ACC112 (cell line): ENCODE results near the gene WDR27.
"Not testable (repeated sequence)": the region's sequence is repeated elsewhere in the genome, so short reads cannot be mapped to it uniquely, and the experiment has no call there.

Experiments
- H2AFZ ChIP-seq: fragments of 200-600 bp; sonication (generic); one replicate; pipeline ENCODE4 v1.6.0; 2017; ENCODE audit warnings: antibody characterized with exemption, low read length; ENCODE audit not compliant: unreplicated experiment
- H3K27ac ChIP-seq: fragments of 200-600 bp; sonication (generic); 2 replicates; pipeline ENCODE4 v1.5.1; 2014; ENCODE audit warnings: low read depth, mild to moderate bottlenecking, antibody characterized with exemption, low read length, moderate library complexity
- H3K27me3 ChIP-seq: fragments of 200-600 bp; sonication (generic); 2 replicates; pipeline ENCODE4 v1.6.1; 2014; ENCODE audit warnings: mild to moderate bottlenecking, antibody characterized with exemption, low read length, moderate library complexity, mixed read lengths; ENCODE audit not compliant: insufficient read depth
- H3K36me3 ChIP-seq: fragments of 200-600 bp; sonication (generic); 2 replicates; pipeline ENCODE4 v1.6.1; 2016; ENCODE audit warnings: mild to moderate bottlenecking, antibody characterized with exemption, low read length, moderate library complexity, mixed read lengths; ENCODE audit not compliant: insufficient read depth
- H3K4me1 ChIP-seq: fragments of 200-600 bp; sonication (generic); one replicate; pipeline ENCODE4 v1.6.1; 2016; ENCODE audit warnings: low read length, mixed read lengths; ENCODE audit not compliant: insufficient read depth, unreplicated experiment, control insufficient read depth
- H3K4me3 ChIP-seq: fragments of 200-600 bp; sonication (generic); 2 replicates; pipeline ENCODE4 v1.5.1; 2014; ENCODE audit warnings: mild to moderate bottlenecking, low read depth, low read length
- H3K79me2 ChIP-seq: fragments of 200-600 bp; sonication (generic); one replicate; pipeline ENCODE4 v1.6.0; 2016; ENCODE audit warnings: low read length; ENCODE audit not compliant: control insufficient read depth, unreplicated experiment, insufficient read depth

The WDR27 gene

DNA sequence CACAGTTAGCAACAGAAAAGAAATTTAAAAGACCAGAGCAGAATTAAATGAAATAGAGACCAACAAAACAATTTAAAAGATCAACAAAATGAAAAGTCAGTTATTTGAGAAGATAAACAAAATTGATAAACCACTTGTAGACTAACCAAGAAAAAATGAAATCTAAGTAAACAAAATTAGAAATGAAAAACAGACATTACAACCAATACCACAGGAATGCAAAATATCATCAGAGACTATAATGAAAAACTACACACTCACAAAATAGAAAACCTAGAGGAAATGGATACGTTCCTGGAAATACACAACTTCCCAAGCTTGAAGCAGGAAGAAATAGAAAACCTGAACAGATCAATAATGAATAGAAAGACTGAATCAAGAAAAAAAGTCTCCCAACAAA lies 97.8 kb downstream of the WDR27 start:
- H3K4me1 ChIP-seq = no peaks in the 10 kb centered on the region

DNA sequence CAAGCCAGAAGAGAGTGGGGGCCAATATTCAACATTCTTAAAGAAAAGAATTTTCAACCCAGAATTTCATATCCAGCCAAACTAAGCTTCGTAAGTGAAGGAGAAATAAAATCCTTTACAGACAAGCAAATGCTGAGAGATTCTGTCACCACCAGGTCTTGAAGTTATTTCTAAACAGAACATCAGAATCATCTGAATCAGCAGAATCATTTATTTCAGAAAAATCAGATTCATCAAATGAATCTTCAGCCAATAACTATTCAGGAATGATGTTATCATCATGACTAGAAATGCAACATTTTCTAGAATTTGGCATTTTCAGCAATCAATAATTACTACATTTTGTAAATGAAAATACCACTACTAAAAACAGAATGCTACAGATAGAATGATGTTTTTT lies 100.7 kb downstream of the WDR27 start:
- H3K27me3 ChIP-seq, H2AFZ ChIP-seq, H3K4me1 ChIP-seq, H3K4me3 ChIP-seq, H3K79me2 ChIP-seq, H3K27ac ChIP-seq: not testable (repeated sequence)
- H3K36me3 ChIP-seq = peaks cover 12% of the 10 kb centered on the region

More for the DNA sequence above, 97.8 kb downstream of the WDR27 start:
- H3K4me3 ChIP-seq = no peak overlapping the region
- H3K27me3 ChIP-seq = no peaks in the 10 kb centered on the region
- no peaks in the 10 kb centered on the region for H3K79me2 ChIP-seq
- no peak overlapping the region for H3K27ac ChIP-seq
- H2AFZ ChIP-seq = no peak overlapping the region
- peaks cover 6% of the 10 kb centered on the region; the same call in 1 of the 2 replicates for H3K36me3 ChIP-seq

DNA sequence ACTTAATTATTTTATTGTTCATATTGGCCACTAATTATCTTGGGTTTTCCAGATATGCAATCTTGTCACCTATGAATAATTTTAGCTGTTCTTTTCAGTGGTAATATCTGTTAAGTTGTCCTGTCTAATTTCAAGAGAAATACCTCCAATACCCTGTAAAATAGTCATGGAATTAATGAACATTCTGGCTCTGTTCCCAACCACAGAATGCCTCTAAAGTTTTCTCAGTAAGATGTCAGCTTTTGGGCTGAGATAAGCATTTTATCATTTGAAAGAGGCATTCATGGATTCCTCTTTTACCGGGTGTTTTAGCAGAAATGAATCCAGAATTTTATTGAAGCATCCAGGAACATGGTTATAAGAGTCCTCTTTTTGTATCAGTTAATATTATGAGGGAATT lies 109.3 kb downstream of the WDR27 start:
- peaks cover 6% of the 10 kb centered on the region for H3K36me3 ChIP-seq
- H3K4me1 ChIP-seq = no peaks in the 10 kb centered on the region
- no peaks in the 10 kb centered on the region for H3K27me3 ChIP-seq
- H3K27ac ChIP-seq = no peak overlapping the region
- H3K79me2 ChIP-seq = no peaks in the 10 kb centered on the region
- no peak overlapping the region for H3K4me3 ChIP-seq
- no peak overlapping the region for H2AFZ ChIP-seq

DNA sequence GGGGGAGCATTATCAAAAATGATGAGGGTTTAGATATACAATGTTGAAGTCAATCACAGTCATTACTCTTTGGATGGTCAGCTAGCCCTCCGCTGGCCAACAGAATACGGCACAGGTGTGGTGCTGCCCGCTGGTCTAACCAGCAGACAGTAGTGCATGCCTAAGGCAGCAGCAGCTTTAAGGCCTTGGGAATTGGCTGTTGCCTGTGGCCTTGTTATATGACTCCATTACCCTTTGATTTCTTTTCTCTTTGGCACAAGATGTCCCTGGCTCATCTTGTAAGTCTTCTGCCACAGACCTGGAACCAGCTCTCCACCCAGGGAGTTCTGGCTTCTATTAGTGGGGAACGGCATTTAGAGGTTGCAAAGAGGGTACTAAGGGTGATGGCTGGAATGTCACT lies 110.2 kb downstream of the WDR27 start:
- H3K79me2 ChIP-seq = no peaks in the 10 kb centered on the region
- no peak overlapping the region for H3K27ac ChIP-seq
- H3K27me3 ChIP-seq = no peaks in the 10 kb centered on the region
- peaks cover 6% of the 10 kb centered on the region for H3K36me3 ChIP-seq
- no peak overlapping the region for H2AFZ ChIP-seq
- H3K4me1 ChIP-seq = no peaks in the 10 kb centered on the region
- H3K4me3 ChIP-seq = no peak overlapping the region

DNA sequence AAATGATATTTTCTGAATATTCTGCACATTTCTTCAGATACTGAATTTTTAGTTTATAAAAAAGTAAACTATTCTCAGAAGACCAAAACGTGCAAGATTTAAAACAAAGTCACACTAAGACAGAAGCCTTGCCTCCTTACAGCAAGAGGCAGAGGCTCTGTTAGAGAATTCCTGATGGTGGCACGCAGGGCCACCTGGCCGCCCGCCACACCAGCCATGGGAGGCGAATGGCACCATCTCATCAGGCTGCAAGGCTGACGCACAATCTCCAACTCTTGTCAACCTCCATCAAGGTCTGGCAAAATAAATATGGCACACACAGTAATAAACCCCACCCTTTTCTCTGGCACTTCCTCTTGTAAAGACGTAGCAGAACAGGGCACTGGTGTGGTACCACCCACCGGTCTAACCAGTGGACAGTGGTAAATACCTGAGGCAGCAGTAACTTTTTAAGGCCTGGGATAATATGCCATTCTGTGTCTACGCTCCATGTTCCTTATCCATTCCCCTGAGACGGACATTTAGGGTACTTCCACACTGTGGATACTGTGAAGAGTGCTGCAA lies 111.4 kb downstream of the WDR27 start:
- H3K4me1 ChIP-seq = no peaks in the 10 kb centered on the region
- H3K27ac ChIP-seq = no peak overlapping the region
- no peaks in the 10 kb centered on the region for H3K27me3 ChIP-seq
- no peaks in the 10 kb centered on the region for H3K36me3 ChIP-seq
- H3K4me3 ChIP-seq = no peak overlapping the region
- H3K79me2 ChIP-seq = no peaks in the 10 kb centered on the region
- H2AFZ ChIP-seq = no peak overlapping the region

DNA sequence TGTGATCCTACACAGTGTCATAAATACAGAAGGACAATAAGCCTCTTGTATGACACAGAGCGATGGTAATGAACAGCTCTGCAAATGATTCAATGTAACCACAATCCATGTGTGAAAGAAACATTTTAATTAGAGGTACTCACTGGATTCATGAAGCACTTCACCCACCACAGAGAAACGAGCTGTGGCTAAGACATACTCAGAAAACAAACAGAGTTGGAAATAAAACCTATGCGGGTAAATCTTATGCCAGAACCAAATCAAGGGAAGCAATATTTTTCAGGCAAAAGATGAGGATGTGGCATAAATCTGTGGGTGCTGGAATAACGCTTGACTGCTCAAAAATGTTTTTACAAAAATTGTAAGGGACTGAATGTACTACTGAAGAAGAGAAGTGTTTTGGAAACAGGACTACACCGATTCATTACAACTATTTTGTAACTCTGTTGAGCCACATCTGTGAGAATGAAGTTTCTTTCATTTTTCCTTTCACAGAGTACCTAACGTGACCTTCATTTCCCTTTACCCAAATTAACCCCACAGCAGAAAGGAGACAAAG lies 112.1 kb downstream of the WDR27 start:
- Histone ChIP-seq H3K79me2 (no peaks in the 10 kb centered on the region), H3K4me3 (no peak overlapping the region), H3K27me3 (no peaks in the 10 kb centered on the region), H2AFZ (no peak overlapping the region), H3K27ac (no peak overlapping the region), H3K36me3 (0 out of 2 replicates have a peak, but pooled peaks cover 2% of the 10 kb centered on the region), H3K4me1 (no peaks in the 10 kb centered on the region)

DNA sequence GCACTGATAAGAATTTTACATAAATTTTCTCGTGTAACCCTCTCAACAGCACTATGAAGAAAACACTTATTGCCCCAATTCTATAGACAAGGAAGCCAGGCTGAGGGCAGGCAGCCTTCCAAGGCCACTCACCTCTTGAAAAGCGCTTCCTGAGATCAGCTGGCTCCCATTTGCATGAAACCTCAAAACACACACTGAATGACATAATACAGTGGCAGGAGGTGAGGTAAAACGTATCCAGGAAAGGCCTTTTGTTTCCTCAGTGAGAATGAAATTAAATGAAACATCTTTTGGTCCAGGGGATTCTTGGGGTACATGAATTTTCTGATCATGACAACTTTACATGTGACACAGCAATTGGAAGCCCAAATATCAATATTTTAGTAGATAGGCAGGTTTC lies 112.5 kb downstream of the WDR27 start:
- no peak overlapping the region for H3K27ac ChIP-seq
- no peaks in the 10 kb centered on the region for H3K79me2 ChIP-seq
- no peak overlapping the region for H2AFZ ChIP-seq
- H3K27me3 ChIP-seq = no peaks in the 10 kb centered on the region
- H3K4me1 ChIP-seq = no peaks in the 10 kb centered on the region
- 0 out of 2 replicates have a peak, but pooled peaks cover 3% of the 10 kb centered on the region for H3K36me3 ChIP-seq
- H3K4me3 ChIP-seq = no peak overlapping the region

DNA sequence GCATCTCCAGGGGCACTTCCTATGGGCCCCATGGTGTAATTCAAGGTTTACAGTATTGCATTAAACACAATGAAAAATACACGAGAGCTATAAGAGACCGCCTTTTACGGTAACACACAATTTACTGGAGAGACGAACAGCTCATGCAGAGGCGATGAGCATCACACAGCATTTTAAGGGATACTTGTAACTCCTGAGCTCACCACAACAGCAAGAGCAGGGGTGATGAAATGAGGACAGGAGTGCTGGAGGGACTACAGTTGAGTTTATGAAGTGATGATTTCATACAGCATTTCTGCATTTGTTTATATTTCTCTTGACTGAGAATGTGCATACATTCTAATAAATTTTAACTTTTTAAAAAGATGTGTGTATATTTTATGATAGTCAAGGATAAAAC lies 113.9 kb downstream of the WDR27 start:
- no peaks in the 10 kb centered on the region for H3K4me1 ChIP-seq
- H3K27me3 ChIP-seq = no peaks in the 10 kb centered on the region
- H3K4me3 ChIP-seq = no peak overlapping the region
- no peak overlapping the region for H3K27ac ChIP-seq
- no peak overlapping the region for H2AFZ ChIP-seq
- H3K79me2 ChIP-seq = no peaks in the 10 kb centered on the region
- 0 out of 2 replicates have a peak, but pooled peaks cover 3% of the 10 kb centered on the region for H3K36me3 ChIP-seq

DNA sequence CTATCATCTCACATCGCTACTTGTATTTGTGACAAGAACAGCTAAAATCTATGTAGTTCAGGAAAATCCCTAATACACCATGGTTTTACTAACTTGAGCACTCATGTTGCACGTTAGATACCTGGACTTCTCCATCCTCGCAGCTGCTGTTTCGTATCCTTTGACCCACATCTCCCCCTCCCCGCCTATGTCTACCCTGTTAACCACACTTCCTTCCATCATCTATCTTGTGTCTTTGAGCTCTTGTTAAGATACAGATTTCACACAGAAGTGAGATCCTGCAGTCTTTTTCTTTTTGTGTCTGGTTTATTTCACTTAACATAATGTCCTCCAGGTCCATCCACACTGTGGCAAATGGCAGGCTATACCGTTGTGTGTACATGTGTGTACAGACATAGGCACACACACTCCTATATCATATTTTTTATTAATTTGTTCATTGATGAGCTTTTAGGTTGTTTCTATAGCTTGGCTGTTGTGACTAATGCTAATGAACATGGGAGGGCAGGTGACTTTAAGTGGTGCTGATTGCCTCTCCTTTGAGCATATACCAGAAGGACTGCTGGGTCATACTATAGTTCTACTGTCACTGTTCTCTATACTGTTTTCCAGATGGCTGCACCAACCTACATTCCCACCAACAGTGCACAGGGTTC lies 117.8 kb downstream of the WDR27 start:
- Histone ChIP-seq H3K4me3 (no peak overlapping the region), H2AFZ (no peak overlapping the region), H3K4me1 (no peaks in the 10 kb centered on the region), H3K27me3 (no peaks in the 10 kb centered on the region), H3K27ac (no peak overlapping the region), H3K36me3 (0 out of 2 replicates have a peak, but pooled peaks cover 3% of the 10 kb centered on the region), H3K79me2 (no peaks in the 10 kb centered on the region)

DNA sequence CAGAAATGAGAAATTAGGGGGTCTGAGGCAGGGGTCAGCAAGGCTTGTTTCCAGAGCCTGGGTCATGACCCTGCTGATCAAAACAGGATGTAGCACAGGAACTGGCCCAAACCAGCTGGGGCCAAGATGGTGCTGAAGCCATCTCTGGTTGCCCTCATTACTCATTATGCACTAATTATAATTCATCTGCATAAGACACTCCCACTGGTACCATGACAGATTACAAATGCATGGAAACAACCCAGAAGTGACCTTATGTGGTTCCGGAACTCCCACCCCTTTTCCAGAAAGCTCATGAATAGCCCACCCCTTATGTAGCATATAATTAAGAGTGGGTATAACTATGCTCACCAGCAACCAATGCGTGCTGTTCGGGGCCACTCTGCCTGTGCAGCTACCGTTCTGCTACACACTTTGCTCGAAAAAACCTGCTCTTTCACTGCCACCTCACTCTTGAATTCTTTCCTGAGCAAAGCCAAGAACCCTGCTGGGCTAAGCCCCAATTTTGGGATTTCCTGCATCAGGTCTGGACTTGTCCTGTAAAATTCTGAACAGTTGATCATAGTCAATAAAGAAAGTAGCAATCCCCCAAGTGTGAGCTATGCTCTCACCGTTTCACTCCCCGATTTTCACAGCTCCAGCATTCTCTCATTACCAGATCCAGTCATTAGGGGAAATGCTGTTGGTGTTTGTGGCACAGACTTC lies 122.3 kb downstream of the WDR27 start:
- no peaks in the 10 kb centered on the region for H3K36me3 ChIP-seq
- no peaks in the 10 kb centered on the region for H3K4me1 ChIP-seq
- no peak overlapping the region for H2AFZ ChIP-seq
- H3K27me3 ChIP-seq = no peaks in the 10 kb centered on the region
- no peak overlapping the region for H3K27ac ChIP-seq
- H3K4me3 ChIP-seq = no peak overlapping the region
- no peaks in the 10 kb centered on the region for H3K79me2 ChIP-seq
